ENCODE results near the gene KAT2B.

The KAT2B gene

DNA sequence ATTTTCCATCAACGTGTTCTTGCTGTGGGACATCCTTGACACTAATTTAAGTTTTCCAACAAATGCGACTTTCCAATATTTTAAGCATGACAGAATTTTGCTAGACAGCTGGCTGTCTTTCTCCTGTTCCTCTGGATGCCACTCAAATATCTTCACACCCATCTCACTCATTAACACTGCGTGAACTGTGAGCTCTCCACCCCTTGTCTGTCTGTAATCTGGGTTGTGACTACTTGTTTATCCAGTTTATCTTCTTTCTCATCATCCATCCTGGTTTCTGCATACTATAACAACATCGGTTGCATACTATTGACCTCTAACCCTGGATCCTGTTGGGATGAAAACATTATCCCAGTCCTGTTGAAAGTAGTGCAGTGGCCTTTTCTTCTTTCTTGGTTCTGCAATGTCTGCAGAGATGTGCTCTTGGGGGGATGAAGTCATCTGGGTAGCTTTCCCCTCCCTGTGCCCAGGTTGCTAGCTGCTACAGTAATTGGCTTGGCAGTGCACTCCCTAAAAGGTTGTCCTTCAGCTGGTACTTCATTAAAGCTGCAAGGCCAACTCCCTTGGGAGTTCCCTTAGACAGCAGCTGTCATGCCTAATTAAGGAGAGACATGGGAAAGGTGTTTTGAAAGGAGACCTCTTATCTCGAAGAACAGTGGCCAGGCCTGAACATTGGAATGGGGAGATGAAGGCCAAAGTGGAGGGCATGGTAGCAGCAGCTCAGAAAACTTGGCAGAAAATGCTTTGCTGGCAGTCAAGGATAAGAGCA lies 24.7 kb downstream of the KAT2B start:
- no peak for FAIRE-seq
- no peak for DNase-seq (ENCODE audit: low spot score)

DNA sequence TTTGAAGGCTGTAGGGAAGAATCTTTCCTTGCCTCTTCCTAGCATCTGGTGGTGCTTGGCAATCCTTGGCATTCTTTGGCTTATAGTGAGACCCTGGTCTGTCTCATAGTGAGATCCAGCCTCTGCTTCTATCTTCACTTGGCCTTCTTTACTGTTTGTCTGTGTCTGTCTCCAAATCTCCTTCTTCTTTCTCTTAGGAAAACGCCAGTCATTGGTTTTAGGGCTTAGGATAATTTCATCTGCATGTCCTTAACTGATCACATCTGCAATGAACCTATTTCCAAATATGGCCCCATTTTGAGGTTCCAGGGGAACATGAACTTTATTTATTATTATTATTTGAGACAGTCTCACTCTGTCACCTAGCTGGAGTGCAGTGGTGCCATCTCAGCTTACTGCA lies 25.8 kb downstream of the KAT2B start:
- DNase-seq (ENCODE audit: low spot score) (no peak), FAIRE-seq (no peak)

DNA sequence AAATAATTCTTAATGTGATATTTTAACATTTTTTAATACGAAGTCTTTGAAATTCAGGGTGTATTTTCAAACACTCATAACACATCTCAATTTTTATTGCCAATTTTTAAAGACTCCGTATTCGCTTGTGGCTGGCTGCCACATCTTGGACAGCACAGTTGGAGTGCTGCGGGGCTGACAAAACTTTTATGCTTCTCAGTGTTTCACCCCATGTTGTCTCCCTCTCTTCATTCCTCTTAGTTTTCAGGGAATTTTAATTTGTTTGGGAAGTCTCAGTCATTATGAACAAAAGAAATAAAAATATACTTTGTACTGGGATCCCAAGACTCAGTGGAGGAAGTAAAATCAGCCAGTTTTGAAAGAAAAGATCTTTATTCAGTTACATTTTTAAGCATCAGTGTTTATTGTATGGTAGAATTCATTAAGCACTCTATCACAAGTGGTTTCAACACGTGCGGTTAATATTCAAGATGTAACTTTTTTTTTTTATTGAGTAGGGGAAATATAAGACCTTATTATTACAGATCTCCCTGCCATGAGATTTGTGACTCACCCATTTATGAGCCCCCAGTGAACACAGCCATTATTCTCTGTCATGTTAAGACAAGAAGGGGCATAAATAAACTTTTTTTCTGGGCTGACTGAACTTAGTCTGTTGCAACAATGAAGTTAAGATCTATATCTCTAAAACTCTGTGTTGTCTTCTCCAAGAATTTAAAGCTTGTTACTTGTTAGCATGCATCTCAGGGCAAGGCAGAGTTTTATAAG lies 26.8 kb downstream of the KAT2B start:
- FAIRE-seq (no peak), DNase-seq (ENCODE audit: low spot score) (no peak)

DNA sequence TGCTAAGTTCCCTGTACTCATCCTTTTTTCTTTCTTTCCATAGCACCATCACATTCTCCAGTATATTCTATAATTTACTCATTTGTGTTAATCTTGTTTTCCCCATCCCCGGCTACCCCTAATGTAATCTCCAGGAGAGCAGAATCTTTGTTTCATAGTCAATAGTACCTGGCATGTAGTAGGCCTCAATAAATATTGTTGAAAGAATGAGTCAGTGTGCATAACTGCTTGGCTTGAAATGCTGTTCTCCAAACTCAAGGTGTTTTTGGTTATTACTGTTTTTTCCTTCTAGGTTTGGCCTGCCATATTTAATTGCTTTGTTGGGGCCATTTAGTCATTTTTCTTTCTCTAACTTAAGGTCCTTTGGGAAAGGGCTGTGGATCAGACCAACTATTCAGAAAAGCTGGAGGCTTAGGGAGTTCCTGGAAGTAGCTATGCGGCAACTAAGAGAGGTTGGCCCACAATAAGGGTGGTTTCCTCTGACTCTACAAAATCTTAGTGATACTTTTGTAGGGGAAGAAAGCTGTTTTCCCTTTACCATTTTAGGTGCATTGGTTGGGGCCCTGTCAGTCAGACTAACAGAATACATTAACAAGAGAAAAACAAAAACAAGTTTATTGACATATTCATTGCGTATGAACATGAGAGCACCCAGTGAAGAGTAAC lies 28.4 kb downstream of the KAT2B start:
- no peak for DNase-seq (ENCODE audit: low spot score)
- no peak for FAIRE-seq

DNA sequence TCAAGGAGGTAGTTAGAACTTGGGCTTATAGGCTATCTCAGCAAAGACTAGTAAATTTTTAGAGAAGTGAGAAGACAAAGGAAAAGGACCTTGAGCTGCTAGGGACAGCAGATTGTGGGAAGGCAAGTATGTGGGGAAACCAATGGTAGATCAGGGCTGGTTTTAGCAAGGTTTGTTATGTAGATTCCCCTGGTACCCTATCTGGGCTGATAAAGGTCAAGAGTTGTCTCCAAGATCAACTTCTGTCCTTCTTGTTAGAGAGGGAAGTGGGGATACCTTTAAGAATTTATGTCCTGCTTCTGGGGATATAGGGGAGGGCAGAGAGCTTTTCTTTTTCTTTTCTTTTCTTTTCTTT lies 28.9 kb downstream of the KAT2B start:
- no peak for FAIRE-seq
- DNase-seq (ENCODE audit: low spot score), result no peak

DNA sequence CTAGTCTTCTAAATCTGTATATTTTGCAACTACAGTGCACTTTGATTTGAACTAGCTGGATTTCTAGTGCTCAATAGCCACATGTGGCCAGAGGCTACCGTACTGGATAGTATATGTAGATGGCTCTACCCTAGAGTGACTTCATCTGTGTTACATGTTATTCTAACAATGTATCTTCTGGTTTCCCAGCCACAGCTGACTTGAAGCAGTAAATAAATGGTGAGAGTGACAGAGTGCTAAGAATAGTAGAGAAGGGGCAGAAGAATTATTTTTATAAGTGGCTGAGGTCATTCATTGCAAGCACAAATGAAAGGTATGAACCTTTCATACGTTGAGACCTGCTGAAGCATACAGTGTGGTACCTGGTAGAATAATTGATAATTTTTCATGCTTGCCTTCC lies 30.9 kb downstream of the KAT2B start:
- DNase-seq (ENCODE audit: low spot score) (no peak), FAIRE-seq (no peak)

DNA sequence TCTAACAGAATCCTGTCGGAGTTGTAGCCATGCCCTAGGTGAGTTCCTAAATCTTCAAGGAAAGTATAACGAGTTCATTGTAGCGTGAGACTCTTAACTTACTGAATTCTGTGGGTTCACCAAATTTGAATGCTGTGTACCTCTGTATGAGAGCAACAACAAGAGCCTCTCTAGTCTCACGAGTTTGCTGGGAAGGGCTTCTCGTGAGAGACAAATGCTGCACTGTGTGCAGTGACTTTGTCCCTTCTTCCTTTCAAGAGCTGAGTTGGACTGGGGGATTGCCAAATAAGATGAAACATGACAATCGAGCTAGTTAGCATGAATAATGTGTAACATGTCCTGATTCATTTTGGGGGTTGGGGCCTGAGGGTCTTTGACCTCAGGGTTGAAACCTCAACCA lies 32.2 kb downstream of the KAT2B start:
- FAIRE-seq (no peak), DNase-seq (ENCODE audit: low spot score) (no peak)

DNA sequence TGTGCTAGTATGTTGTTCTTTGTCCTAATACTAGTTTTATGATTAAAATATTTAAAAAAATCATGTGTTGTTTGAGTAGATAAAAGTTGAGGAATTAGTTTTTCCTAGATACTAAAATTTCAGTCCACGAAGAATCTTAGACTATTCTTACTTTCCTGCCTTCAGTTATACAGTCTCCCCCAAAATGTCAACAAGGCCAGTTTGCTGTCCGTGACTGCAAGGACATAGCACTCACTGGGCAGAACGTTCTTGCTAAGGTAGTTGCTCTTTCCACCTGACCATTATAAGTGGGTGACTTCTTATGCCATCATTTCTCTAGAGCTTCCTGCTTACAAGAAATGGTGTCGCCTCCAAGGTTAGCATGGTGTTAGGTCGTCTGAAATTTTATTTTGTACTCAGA lies 32.8 kb downstream of the KAT2B start:
- DNase-seq (ENCODE audit: low spot score) (no peak), FAIRE-seq (no peak)

DNA sequence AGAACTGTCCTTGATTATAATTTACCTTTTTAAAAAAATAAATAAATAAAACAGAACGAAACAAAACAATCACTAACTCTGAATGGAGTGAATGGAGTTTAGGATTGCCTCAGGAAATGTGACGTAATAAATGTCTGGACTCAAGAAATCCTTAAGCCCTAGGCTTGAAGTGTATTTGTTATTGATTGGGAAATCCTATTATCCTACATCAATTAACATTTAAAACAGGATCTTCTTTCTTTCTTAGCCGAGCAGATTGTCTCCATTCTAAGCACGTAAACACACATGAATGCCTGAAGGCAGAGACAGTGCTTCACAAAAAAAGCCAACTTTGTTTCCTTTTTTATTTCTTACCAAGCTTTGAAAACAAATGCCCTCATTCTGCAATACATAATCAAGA lies 33.4 kb downstream of the KAT2B start:
- DNase-seq (ENCODE audit: low spot score), result no peak
- no peak for FAIRE-seq

DNA sequence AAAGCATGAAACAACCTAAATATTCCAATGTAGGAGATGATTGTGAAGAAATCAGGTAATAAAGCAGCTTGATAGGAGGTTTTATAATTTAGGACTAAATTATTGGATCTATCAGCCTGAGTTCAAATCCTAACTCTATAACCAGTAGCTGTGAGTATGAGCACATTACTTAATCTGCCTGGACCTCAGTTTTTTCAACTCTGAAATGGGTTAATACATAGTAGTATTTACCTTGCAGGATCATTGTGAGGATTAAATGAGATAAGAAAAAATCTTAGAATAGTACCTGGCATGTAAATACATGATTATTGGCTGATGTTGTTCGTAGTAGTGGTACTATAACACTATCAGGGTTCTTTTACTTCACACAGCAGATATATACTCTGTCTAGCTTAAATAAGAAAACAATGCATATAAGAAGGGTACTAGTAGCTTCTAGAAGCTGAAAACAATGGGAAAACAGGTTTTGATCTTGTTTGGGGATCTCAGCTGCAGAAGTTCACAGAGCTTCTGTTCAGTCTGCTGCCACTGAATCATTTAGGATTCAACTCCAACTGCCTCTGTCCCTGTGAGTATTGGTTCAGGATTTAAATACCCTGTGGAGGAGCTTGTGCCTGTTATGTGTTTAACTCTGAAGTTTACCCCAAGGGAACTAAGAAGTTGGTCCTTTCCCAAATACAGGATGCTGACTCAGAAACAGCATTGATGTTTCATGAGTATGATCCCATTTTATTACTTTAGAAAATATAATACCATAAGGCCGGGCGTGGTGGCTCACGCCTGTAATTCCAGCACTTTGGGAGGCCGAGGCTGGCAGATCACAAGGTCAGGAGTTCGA lies 34.2 kb downstream of the KAT2B start:
- DNase-seq (ENCODE audit: low spot score) (no peak), FAIRE-seq (no peak)

DNA sequence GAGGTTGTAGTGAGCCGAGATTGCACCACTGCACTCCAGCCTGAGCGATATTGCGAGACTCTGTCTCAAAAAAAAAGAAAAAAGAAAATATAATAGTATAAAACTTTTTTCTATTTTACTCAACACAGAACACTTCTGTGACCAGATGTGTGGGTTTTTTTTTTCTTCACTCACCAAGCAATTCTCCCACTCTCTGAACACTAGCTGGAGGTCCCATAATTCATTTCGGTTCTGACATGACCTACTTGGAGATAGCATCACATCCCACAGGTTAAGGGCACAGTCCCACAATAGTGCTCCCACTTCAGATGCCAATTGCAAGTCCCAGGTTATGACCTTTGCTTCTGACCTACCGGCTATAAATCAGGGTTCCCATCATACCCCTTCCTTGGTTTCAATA lies 35.0 kb downstream of the KAT2B start:
- FAIRE-seq, result no peak

DNA sequence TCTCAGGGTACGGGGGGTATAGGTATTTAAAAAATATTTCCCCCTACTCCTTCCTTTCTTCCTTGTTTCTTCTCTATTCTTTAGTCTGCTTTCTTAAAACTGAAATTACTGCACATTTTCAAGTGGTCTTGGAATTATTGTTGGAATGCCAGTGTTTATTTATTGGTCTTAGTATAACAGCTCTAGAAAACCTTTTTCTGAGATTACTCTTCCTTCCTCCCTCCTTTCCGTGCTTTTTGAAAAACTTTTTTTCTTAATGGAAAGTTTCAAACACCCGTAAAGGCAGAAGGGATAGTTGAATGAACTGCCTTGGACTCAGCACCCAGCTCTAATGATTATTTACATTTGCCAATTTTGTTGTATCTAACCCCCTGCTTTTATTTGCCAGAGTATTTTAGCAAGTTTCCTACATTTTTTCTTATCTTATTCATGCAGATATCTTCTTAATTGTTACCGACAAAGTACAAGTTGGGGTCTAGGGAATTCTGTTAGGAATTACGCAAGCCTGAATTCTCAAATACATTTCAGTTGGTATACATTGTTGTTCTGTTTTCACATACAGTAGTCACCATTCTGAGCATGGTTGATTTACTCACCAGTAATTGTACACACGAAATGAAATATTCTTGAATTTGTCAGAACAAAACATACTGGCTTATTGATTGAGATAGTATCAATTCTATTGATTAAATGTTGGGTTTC lies 36.2 kb downstream of the KAT2B start:
- no peak for FAIRE-seq
- DNase-seq (ENCODE audit: low spot score), result no peak

More for the DNA sequence above, 35.0 kb downstream of the KAT2B start:
- DNase-seq (ENCODE audit: low spot score), result no peak

DNA sequence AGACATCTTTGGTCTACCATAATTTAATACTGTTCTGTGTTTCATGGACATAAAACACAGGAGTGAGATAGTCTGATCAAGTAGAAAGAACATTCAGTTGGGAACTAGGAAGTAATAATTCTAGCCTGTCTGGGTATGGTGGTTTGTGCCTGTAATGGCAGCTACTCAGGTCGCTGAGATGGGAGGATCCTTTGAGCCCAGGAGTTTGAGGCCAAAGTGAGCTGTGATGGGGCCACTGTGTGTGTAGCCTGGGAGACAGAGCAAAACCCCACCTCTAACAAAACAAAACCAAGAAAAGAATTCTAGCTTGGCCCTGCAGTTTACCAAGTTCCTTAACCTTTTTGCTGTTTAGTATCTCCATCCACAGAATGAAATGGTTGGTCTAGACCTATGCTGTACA lies 36.8 kb downstream of the KAT2B start:
- no peak for DNase-seq (ENCODE audit: low spot score)
- FAIRE-seq, result no peak

DNA sequence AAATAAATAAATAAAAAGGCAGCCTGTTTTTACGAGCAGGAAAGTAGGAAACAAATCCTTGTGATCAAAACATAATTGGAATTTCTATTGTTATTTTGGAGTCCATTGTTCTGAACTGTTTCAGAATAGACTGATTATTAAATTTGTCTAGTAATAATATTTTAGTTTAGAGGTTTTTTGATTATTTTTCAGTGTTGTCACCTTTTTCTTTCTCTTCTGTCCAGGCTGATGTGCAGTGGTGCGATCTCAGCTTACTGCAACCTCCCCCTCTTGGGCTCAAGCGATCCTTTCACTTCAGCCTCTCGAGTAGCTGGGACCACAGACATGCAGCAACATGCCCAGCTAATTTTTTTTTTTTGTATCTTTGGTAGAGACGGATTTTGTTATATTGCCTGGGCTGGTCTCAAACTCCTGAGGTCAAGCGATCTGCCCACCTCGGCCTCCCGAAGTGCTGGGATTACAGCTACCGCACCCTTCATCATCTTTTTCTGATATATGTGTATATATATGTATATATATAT lies 38.0 kb downstream of the KAT2B start:
- FAIRE-seq, result no peak
- no peak for DNase-seq (ENCODE audit: low spot score)

DNA sequence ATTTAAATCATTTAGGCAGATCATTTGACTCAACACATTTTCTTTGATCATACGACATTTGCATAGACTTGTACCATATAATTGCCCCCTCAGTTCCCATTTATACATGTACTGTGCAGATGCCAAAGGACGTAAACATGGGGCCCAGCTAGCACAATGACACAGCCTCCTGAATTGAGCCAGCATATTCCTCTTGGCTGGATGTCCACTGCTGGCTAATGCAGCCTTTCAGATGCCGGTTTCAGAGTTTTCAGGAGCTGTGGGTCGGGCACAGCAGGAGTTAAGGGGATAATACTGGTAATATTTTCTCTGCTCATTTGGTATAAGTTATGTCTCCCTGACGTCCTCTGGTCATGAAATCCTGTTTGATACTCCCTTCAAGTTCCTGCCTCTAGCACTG lies 39.4 kb downstream of the KAT2B start:
- DNase-seq (ENCODE audit: low spot score) (no peak), FAIRE-seq (no peak)

DNA sequence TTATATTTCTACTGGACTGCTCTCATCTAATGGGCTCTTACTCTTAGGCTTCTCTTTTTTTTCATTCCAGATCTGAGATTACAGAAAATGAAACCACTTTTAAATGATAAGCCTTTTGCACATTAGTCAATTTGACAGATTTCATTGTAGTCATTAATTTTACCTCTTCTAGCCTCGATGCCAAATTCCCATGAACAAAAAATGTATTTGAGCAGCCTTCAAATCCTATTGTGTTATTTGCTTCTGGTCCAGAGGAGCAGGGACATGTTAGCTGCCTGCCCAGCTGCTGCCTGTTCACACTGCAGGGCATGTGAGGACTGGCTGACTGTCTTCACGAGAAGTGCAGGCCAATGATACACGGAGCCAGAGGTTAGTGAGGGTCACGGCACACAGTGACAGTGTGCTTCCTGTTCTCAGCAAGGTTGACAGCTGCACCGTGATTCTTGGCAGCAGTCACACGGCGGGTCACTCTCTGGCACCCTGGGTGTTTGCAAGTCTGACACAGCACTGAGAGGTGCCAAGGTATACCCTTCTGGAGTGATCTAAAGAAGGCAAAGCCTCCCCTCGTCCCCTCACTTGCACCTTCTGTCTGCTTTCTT lies 40.8 kb downstream of the KAT2B start:
- no peak for DNase-seq (ENCODE audit: low spot score)
- peak; percentile 82 for FAIRE-seq

DNA sequence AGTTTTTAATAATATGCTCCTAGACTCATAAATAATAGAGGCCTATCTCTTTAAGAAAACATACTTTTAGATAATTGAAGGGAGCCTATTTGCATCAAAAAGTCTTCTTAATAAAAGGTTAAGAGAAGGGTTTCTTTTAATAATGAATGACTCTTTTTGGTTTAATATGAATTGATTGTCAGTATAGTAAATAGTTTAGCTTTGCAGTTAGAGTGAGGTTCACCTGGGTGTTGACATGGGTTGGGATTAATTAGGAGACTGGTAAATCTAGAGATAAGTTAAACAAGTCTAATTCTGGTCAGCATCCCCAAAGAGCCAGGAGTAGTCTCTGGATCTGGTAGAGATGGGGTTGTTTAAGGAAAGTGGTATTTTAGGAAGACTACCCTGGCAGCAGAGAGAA lies 43.0 kb downstream of the KAT2B start:
- no peak for DNase-seq (ENCODE audit: low spot score)
- FAIRE-seq, result no peak

DNA sequence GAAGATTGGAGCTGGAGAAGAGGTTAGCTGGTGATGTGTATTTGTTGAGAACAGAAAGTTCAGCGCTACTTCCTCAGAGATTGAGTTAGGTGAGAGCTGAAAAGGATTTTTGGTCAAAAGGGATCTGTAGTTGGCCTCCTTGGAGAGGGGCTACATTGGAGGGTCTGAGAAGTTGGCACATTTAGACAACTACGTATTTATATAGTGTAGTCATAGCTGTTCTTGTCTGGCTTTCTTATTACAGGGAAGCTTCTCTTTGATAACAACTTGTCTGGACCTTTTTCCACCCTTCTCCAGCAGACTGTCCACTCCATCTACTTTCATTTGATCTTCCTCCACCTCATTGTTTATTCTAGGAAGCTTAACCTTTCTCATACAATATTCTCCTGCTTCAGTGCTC lies 43.7 kb downstream of the KAT2B start:
- DNase-seq (ENCODE audit: low spot score) (no peak), FAIRE-seq (no peak)

DNA sequence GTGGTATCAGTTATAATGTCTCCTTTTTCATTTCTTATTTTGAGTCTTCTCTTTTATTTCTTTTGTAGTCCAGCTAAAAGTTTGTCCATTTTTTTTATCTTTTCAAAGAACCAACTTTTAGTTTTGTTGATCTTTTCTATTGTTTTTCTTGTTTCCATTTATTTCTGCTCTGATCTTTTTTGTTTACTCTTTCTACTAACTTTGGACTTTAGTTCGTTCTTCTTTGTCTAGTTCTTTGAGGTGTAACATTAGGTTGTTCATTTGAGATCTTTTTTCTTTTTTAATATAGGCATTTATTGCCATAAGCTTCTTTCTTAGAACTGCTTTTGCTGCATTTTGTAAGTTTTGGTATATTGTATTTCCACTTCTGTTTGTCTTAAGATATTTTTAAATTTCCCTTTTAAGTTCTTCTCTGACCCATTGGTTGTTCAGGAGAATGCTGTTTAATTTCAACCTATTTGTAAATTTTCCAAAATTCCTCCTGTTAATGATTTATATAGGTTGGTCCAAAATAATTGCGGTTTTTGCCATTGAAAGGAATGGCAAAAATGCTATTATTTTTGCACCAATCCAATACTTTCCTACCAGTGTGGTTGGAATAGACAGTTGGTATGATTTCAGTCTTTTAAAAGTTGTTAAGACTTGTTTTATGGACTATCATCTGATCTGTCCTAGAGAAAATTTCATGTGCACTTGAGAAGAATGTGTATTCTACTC lies 51.2 kb downstream of the KAT2B start:
- FAIRE-seq, result no peak
- DNase-seq (ENCODE audit: low spot score), result no peak

DNA sequence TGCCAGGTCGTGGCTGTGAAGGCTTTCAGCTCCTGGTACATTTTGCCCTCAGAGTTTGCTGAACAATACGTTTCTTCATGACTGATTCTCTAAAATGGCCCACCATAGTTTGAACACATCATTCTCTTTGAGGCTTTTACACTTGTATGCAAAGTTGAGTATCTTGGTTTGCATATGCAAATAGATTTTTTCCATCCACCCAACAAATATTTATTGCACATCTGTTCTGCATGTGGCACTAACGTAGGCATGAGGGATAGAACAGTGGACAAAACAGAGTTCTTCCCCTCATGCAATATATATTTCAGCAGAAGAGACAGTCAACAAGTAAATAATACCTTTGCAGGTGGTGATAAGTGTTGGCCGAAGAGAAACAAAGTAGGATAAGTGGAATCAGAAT lies 55.2 kb downstream of the KAT2B start:
- FAIRE-seq (no peak), DNase-seq (ENCODE audit: low spot score) (no peak)
